ENCODE measurements around the gene NR1I3.
"Not testable (repeated sequence)": the region's sequence is repeated elsewhere in the genome, so short reads cannot be mapped to it uniquely, and the experiment has no call there.

Gene NR1I3

GRCh38 chr1:161250829-161251228 is 12.8 kb upstream of the NR1I3 start:
- no peak for DNase-seq (ENCODE audit: low spot score)

GRCh38 chr1:161250100-161250499 is 12.1 kb upstream of the NR1I3 start:
- DNase-seq (ENCODE audit: low spot score): not testable (repeated sequence)

- DNase-seq (ENCODE audit: low spot score): no peak
Observed at GRCh38 chr1:161244888-161245287, 6.9 kb upstream of the NR1I3 start.

GRCh38 chr1:161242313-161242712 is 4.3 kb upstream of the NR1I3 start:
- DNase-seq (ENCODE audit: low spot score): no peak

- no peak for DNase-seq (ENCODE audit: low spot score)
Observed at GRCh38 chr1:161241682-161242081, 3.7 kb upstream of the NR1I3 start.

- DNase-seq (ENCODE audit: low spot score): no peak
Observed at GRCh38 chr1:161235957-161236775, 1.8 kb downstream of the NR1I3 start.

GRCh38 chr1:161233102-161233501 is 4.9 kb downstream of the NR1I3 start:
- no peak for DNase-seq (ENCODE audit: low spot score)

- DNase-seq (ENCODE audit: low spot score): no peak
Observed at GRCh38 chr1:161230762-161231161, 7.2 kb downstream of the NR1I3 start.

- DNase-seq (ENCODE audit: low spot score): no peak
Observed at GRCh38 chr1:161229896-161230295, 8.1 kb downstream of the NR1I3 start.

GRCh38 chr1:161228032-161228431 is 10.0 kb downstream of the NR1I3 start:
- no peak for DNase-seq (ENCODE audit: low spot score)

- DNase-seq (ENCODE audit: low spot score): peak; percentile 61
Observed at GRCh38 chr1:161227196-161227871, 10.7 kb downstream of the NR1I3 start.

GRCh38 chr1:161226759-161227158 is 11.2 kb downstream of the NR1I3 start:
- DNase-seq (ENCODE audit: low spot score): no peak

- DNase-seq (ENCODE audit: low spot score): no peak
Observed at GRCh38 chr1:161226320-161226711, 11.7 kb downstream of the NR1I3 start.

GRCh38 chr1:161225534-161226319 is 12.3 kb downstream of the NR1I3 start, which contains the start of gene TOMM40L:
TSS of gene TOMM40L (plus strand) at chr1:161226060. CDS start at chr1:161226490, 430 bp downstream.
- peak; percentile 71 for DNase-seq (ENCODE audit: low spot score)

GRCh38 chr1:161225178-161225533 is 12.8 kb downstream of the NR1I3 start:
- no peak for DNase-seq (ENCODE audit: low spot score)

GRCh38 chr1:161224695-161225087 is 13.3 kb downstream of the NR1I3 start:
- DNase-seq (ENCODE audit: low spot score): not testable (repeated sequence)

- DNase-seq (ENCODE audit: low spot score): peak; percentile 58
Observed at GRCh38 chr1:161223805-161224694, 14.0 kb downstream of the NR1I3 start.

GRCh38 chr1:161222175-161223019 is 15.6 kb downstream of the NR1I3 start:
- no peak for DNase-seq (ENCODE audit: low spot score)

GRCh38 chr1:161220002-161220401 is 18.0 kb downstream of the NR1I3 start:
- no peak for DNase-seq (ENCODE audit: low spot score)

GRCh38 chr1:161219078-161219892 is 18.7 kb downstream of the NR1I3 start:
- DNase-seq (ENCODE audit: low spot score): no peak
